Measurements from ENCODE around the gene STXBP5L.
"Not testable (repeated sequence)": the region's sequence is repeated elsewhere in the genome, so short reads cannot be mapped to it uniquely, and the experiment has no call there.

The STXBP5L gene

DNA sequence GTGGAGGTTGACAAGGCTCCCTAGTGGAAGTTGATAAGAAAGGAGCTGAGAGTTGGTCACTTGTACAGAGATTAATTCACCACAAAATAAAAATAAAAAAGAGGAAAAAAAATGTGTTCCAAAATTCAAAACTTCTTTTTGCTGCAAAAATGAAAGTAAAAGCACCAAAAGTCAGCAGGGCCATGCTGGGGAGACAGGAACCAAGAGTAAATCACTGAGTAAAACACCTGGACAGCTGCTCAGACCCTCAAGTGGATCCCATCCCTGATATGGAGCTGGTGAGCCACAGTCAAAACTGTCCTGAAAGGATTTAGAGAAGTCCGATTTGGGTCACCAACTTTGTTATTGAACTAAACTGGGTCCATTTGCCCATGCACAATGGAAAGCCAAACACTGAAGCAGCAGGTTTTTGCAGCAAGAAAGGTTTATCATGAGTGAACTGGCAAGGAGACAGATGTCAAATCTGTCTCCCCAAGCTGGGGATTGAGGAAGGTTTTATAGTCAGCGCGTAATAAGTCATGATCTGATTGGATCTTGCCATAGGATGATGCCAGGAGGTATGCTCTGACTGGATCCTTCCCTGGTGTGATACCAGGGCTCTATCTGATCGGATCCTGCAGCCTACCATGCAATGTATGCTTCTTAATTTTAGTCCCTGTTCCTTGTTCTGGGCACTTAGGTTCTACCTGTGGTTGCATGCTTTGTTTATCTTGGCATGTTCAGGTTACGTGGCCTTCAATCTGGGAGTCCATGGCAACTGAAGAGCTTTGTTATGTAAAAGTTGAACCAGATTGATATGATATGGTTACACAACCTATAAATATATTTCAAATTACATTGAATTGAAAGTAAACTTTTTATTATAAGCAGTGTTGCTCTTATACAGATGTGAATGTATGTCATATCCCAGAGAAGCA, 324.6 kb downstream of the STXBP5L start:
- no peak for DNase-seq

DNA sequence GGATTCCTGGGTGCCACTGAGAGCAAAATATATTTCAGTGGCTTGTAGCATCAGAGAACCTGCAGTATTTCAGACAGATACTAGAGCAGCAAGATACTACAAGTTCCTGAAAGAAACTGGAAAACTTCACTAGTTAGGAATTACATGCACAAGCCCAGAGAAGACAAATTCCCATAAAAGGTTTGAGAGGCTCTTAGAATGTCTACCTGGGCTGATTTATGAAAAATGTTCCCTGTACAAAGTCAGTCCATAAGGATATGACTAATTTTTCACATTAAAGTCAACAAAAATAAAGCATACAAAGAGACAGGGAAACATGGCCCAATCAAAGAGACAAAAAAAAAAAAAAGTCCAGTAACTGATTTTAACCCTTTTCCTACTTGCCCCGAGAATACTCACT, 335.2 kb downstream of the STXBP5L start:
- DNase-seq: no peak

DNA sequence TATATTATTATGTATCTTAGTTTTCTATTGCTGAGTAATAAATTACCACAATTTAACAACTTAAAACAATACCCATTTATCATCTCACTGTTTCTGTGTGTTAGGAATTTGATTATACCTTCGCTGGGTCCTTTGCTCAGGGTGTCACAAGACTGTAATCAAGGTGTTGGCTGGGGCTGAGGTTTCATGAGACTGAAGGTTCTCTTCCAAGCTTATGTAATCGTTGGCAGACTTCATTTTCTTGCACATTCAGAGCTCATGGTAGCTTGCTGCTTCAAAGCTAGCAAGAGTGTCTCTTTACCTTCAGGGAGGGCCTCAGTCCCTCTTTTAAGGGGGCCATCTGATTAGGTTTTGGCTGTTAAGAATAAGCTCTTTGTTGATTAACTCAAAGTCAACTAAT, 344.7 kb downstream of the STXBP5L start:
- no peak for DNase-seq

DNA sequence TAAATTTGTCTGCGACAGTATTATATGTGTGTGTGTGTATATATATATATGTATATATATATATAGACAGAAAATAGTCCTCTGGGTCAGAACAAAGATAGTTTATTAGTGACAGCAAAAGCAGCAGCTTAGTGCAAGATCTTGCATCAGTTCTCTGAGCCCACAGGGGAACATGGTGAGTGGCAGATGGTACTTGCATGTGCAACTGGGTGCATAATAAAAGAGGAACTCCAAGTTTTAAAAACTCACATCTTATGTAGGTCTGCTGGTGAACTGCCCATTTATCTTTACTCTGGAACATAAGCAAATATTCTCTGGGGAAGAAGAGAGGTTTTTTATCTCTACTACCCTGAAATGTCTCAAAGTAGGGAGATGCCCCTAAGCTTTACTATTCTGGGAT, 361.4 kb downstream of the STXBP5L start:
- DNase-seq: no peak

DNA sequence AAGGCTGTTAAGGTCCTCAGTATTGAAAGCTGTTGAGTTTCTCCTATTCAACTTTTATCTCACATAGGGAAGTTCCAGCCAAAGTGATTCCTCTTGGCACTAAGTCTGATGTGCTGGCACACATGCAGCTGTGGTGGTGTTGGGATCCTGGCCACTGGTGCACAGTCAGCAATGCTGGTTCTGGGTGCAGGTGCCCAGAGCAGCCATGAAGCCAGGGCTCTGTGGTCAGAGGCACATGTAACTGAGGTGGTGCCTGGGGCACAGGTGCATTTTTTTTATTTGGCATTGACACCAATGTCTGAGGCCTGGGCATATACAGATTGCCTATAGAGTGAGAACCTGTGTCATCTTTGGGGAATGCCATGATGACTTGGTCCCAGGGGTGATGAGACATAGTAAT, 366.4 kb downstream of the STXBP5L start:
- no peak for DNase-seq

DNA sequence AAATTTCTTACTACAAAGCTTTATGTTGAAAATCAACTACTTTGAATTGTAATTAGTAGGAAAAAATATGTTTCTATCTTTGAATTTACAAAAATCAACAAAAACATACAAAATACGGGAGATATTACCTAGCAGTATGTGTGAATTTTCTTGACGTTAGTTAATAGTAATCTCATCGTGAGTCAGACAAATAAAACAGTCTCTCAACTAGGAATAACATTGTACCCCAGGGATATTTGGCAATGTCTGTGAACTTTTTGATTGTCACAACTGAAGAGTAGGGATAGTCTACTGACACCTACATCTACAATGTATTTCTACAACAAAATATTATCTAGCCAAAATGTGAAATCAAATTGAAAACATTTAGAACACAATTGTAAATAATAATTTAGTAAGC, 387.4 kb downstream of the STXBP5L start:
- DNase-seq: no peak

DNA sequence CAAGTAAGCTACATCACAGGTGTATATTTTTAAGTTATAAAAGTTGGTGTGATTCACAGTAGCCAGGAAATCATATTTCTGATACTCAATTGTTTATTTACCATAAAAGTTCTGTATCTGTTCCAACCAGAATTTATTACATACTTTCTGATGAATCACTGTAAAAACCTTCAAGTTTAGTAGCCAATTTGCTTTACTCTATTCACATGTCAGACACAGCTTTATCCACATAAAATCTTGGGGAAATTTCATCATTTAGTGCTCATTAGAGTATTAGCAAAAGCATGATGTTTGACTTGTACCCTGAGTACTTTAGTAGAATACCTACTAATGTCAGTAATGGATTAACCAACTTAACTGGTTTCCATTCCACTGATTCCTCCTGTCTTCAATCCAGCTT, 388.0 kb downstream of the STXBP5L start:
- DNase-seq: no peak

DNA sequence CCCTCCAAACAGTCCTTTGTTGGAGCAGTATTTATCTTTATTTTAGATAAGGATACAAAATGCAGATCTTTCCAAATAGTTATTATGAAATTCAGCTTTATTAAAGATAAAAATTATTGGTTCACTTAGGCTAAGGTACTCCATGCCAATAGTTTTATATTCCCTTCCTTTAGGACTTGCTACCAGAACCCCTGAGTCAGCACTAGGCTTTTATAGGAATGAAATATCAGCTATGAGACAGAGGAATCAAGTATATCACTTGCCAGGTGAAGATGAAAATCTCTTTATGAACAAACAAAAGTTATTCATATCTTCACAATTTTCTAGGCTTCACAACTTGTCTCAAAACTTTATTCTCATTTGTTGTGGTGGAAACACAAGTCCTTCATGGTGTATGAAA, 416.3 kb downstream of the STXBP5L start:
- no peak for DNase-seq

DNA sequence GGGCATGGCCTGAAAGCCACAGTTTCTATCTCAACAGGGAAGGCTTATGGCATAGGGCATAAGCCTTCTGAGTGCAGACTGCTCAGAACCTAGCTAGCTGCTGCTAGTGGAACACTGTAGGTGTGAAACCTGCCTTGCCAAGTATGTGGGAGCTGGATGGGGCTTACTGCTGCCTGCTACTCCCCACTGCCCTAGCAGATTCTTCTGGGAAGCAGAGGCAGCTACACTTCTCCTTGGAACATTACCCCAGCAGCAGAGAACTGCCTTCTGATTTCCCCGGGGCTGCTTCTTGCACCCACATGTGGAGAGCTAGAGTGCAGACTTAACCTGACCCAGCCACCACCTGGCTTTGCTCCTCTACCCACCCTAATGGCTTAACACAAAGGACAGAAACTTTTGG, 422.1 kb downstream of the STXBP5L start:
- DNase-seq: no peak

DNA sequence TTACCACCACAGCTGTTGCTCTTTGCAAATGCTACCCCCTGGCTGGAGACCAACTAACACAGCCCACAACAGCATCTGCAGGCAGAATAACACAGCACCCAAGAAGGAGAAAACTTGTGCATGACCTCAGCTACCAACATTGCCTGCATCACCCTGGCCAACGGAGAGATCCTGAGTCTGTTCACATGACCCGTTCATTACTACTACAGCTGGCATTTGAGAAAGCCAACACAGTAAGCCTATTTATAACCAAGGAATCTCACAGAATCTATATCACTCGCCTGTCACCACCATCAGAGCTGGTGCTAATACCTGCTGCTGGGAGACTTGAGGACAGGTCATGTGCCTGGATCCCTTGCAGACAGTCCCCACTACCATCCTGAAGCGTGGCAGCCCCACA, 422.6 kb downstream of the STXBP5L start:
- DNase-seq: no peak

DNA sequence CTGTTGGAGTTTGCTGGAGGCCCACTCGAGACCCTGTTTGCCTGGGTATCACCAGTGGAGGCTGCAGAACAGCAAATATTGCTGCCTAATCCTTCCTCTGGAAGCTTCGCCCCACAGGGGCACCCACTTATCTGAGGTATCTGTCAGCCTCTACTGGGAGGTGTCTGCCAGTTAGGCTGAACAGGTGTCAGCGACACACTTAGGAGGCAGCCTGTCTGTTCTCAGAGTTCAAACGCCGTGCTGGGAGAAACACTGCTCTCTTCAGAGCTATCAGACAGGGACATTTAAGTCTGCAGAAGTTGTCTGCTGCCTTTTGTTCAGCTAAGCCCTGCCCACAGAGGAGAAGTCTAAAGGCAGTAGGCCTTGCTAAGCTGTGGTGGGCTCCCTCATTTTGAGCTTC, 448.0 kb downstream of the STXBP5L start:
- not testable (repeated sequence) for DNase-seq

DNA sequence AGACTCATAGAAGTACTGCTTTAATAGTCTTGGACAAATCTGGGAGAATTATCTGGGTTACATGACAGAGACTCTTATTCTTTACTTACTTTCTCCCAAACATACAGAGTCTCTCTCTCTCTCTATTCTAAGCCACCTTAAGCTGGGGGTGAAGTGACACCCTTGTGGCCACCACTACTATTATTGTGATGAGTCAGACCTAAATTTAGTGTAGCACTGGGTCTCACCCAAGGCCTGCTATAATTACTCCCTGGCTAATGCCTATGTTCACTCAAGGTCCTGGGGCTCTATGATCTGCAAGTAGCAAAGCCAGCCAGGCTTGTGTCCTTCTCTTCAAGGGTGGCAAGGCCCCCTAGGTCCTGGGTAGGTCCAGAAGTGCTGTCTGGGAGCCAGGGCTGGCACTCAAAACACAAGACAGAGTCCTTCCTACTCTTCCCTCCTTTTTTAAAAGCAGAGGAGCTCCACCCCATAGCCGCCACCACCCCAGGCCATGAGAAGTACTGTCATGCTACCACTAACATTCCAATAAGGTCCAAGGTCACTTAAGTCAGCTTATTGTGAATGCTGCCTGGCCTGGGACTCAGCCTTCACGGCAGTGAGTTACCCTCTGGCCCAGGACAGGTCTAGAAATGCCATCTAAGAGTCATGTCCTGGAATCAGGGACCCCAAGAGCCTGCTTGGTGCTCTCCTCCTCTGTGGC, 454.2 kb downstream of the STXBP5L start:
- DNase-seq: no peak

DNA sequence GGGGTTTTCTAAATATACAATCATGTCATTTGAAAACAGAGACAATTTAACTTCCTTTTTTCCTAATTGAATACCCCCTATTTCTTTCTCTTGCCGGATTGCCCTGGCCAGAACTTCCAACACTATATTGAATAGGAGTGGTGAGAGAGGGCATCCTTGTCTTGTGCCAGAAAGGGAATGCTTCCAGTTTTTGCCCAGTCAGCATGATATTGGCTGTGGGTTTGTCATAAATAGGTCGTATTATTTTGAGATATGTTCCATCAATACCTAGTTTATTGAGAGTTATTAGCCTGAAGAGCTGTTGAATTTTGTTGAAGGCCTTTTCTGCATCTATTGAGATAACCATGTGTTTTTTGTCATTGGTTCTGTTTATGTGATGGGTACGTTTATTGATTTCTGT, 480.3 kb downstream of the STXBP5L start:
- DNase-seq: not testable (repeated sequence)

DNA sequence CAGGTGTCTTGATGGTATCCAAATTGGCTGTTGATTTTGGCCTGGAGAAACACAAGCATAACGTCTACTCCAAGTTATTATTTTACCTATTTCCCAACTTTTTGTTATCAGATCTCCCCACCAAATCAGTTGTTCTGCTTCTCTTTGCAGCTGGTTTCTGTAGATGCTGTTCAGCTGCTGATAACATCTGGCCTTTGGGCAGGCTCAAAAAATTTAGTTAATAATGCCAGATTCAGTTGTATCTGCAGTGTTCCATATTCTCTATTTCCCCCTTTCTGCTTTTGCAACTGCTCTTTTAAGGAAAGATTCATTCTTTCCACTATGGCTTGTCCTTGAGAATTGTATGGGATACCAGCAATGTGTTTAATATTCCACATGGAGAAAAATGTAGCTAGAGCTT, 488.0 kb downstream of the STXBP5L start:
- not testable (repeated sequence) for DNase-seq

DNA sequence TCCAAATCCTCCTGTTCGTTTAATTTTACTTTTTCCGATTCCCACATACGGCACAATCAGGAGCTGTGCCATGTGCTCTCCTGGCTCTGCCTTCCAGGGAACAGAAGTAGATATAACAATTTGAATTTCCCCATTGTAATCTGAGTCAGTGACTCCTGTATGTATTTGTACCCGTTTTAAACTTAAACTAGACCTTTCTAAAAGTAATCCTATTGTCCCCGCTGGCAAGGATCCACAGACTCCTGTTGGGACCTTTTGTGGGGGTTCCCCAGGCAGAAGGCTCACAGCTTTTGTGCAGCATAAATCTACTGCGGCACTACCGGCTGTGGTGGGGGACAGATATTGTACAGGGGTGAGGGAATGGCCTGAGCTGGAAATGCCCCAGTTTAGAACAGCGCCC, 490.0 kb downstream of the STXBP5L start:
- not testable (repeated sequence) for DNase-seq

DNA sequence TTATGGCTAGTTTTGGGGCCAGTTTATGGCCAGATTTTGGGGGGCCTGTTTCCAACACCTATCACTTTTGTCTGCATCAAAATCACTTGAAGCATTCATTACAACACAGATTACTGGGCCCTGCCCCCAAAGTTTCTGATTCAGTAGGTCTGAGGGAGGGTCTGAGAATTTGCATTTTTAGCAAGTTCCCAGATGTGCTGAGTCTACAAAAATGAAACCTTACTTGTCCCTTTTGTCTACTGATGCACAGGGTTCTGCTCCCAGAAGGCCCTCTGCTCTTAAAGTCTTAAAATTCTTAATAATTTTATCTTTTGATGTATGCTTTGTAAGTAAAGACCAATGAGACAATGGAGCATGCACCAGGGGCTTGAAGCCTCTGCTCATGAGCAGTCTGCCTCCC, 491.8 kb downstream of the STXBP5L start:
- no peak for DNase-seq

DNA sequence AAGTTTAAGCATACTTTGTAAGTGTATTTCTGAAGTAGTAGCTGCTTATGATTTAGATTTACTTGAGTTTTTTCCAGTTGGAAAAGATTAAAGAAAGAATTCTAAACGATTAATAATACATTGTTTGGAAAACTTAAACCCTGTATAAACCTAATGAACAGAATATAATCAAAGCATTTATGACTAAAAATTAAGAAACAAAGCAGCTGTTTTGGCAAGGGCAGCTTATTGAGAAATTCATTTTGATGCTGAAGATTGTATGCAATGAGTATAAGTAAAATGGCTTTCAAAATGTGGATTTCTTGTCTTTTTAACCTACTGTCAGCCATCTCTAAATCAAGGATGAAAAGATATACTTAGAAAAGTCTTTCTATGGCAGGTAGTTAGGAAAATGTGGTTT, 497.6 kb downstream of the STXBP5L start:
- DNase-seq: no peak

DNA sequence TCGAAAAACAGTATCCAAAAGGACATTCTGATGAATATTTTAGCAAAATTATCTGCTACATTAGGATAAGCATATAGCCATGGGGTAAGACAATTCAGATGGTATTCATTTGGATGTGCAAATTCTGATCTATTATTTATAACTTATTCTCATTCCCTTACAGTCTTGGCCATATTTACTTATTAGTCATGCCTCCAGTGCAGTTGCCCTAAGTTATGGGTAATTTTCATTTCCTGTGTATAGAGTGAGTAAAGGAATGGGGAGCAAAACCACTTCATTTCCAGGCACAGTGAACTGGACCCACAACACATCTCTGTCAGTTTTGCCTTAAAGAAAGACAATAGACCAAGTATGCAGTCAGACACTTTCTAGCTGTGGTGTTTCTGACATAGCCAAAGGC, 503.5 kb downstream of the STXBP5L start:
- no peak for DNase-seq

DNA sequence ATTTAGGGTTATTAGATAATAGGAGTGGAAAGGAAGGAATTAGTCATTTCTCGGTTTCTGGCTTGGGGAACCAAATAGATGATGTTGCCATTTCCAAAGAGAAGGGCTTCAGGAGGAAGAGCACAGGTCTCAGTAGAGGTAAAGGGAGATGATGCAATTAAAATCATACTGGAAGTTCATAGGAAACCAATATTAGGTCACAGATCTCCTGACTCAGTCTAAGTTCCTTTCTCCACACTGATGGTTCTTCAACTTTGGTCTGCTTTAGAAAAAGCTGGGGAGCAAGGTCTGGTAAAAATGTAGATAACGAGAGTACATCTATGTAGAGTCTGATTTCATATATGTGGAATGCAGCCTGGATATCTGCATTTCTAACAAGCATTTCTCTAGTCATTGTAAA, 506.9 kb downstream of the STXBP5L start:
- DNase-seq: no peak

DNA sequence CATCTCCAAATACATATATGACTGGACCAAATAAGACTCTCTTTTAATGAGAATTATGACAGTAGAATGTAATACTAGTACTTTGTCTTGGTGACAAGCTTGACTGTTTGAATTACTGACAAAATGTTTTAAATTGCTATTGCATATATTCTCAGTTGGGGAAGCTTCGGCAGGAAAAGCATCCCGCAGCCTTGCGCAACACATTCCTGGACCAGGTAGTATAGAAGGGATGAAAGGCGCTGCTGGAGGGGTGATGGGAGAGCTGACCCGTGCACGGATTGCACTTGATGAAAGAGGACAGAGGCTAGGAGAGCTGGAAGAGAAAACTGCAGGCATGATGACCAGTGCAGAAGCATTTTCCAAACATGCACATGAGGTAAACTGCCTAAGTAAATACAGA, 510.2 kb downstream of the STXBP5L start:
- DNase-seq: no peak

DNA sequence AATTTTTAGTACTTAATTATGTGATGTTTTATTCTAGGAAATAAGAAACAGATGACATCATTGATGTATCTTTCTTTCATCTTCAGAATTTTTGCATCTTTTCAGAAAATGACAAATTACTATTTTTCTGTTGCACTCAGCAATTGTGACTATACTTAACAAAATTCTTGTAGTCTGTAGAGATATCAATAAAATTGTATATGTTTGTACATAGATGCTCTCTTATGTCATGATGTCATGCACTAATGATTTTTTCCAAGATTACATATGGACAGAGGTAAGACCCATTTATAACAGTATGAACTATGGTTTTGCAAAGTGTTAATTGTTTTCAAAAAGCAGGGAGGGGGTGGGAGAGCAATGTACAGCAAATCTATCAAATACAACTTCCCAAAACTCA, 516.5 kb downstream of the STXBP5L start:
- no peak for DNase-seq

DNA sequence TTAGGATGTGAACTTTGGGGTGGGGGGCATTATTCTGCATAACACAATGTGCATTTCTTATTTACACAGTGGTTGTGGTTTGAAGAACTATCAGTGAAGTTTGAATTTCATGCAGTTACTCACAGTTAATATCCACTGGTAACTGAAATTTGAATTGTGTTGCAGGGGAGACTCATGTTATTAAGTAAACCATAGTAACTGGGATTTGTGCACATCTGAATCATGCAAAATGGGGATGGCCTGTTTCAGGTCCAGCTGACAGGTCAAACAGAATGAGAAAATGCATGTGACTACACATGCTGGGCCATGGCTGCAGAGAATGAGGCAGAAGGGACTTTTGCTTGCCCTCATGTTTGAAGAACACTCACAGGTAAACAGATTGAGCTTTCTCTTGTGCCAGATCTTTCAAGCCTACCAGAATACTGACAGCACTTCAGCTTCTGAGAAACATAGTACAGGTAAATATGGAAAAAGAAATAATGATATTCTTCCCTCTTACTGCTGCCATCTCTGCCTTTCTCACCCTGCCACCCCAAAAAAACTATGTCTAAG, 522.7 kb downstream of the STXBP5L start:
- no peak for DNase-seq

DNA sequence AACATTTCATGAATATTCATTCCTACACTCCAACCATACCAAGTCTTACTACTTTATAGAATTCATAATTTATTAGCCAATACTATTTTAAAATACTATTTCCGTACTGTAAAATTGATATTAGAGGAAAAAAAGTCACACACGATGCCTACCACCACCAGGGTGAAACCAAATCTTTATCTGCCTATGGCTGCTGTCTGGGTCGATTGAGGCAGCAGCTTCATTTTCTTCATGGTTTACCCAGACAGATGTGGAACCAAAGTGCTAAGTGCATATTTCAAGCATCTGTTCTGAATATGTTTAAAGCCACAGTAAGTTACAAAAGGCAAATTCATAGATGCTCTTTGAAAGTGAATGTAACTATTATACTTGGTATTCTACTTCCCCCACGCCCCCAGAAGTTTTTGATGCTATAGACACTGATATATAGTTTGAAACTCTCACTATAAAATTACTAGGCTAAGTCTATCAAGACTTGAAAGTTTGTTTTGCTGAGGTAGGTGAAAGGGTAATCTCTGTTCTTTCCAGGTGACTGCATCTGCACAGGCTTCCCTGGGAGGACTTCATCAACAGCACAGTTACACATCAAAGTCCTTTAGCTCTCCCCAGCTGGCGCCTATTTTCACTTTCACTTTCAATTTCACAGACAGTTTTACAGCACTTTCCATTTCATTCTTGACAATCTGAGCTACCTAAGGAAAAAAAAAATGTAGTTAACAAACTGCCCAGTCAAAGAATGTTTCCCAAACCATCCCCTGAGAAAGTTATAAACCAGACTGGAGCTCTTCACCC, 523.9 kb downstream of the STXBP5L start:
- DNase-seq: peak; percentile 29 to 30
